ENCODE results near the gene SPI1.

SPI1 gene

DNA sequence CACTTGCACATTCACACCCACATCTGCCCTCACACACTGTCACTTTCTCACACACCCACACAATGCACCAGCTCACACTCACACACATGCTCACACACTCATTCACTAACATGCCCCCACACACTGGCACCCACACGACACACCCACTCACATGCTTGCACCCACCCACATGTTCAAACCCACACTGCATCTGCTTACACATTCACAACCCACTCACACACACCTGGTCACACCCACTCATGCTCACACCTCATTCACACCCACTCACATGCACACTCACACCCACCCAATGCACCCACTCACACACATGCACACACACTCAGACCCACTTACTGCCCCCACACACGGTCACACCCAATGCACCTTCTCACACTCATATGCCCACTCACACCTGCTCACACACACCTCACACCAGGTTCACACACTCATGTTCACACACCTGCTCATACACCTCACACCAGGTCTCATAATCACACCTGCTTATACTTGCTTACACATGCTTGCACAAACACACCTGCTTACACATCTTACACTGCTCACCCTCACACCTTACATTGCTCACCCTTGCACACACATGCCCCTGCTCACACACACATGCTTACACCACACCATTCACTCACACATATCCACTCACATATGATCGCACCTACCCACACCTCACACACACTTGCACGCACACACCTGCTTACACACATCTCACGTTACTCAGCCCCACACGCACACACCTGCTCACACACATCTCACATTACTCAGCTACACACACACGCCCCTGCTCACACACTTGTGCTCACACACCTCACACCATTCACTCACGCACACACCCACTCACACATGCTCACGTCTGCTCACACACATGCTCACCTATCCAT lies 22.0 kb downstream of the SPI1 start:
- DNase-seq, result no peak

DNA sequence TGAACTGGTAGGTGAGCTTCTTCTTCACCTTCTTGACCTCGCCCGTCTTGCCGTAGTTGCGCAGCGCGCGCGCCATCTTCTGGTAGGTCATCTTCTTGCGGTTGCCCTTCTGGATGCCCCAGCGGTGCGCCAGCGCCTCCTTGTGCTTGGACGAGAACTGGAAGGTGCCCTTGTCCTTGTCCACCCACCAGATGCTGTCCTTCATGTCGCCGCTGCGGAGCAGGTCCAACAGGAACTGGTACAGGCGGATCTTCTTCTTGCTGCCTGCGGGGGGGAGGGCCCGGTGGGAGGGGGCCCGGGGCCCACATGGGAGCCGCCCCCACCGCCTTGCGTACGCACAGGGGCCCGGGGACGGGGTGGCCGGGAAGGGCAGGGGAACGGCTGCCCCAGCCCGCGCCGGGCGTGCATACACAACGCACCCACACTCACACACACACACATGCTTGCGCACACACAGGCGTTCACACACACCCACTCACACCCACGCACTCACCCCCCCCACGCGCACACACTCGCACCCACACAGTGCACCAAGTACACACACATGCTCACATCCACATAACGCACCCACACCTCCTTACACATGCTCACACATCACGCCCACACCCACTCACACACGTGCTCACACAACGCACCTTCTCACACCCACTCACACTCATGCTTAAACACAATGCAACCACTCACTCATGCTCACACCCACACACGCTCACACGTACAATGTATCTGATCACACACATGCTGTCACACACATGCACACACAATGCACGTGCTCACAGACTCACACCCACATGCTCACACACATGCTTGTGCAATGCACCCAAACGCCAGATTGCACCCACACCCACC lies 22.8 kb downstream of the SPI1 start:
- DNase-seq, result no peak

DNA sequence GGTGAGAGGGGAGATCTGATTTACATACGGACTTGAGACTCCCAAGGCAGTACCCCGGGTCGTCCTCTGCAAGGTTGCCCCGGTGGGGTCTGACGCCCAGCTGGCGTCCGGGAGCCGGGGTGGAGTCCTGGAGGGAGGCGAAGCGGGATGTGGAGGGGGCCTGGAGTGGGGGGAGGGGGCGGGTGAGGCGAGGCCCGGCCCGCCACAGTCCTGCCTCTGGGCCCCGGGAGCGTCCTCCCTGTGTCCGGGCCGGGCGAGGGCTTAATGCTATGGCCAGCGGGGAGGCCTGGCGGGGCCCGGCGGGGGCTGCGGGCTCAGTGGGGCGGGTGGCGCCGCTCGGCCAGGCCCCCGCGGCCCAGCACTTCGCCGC lies 23.4 kb downstream of the SPI1 start:
- no peak for DNase-seq

DNA sequence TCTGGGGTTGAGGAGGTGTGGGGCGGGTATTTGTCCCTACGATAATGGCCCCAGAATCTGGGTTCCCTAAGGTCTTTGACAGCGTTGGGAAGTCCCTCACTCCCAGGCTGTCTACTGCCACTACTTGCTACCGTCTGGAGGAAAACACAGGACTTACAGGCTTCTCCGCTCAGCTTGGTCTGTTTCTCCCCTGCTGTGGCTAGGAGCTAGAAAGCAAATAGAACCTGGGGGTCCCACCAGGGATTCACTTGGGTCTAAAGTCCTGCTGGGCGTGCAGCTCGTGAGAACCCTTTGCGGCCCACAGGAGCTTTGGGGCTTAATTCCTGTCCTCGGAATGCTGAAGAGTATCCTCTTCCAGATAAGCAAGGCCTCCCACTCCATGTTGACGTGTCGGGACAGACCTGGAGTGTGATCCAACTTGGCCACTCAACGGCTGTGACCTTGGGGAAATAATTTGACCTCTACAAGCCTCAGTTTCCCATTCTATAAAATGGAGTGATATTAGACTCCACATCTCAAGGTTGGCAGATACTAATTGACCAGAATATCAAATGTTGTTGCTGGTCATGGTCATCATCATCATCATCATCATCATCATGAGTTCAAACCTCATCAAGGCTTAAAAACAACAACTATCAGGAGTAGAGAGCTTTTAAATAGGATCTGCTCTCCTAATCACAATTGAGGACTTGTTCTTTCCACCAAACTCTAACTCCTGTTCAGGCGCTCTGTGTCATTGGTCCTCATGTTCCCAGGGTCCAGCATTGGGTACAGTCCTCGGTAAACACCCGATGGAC lies 24.2 kb downstream of the SPI1 start:
- no peak for DNase-seq

DNA sequence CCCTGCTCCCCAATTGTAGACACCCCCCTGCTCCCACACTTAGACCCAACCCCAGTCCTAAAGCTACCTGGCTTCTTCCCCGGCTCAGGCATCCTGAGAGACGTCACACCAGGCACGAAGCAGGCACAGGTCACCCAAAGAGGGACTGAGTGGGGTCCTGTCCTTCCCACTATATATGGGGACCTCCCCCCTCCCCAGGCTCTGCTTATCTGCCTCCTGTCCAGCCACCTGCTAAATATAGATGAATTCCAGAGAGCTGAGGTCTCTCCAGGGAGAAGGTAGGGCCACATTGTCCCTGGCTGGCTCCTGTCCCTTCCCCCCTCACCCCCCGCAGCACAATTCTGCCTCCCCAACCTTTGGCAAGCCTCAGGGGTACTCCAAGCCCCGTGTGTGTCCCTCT lies 25.8 kb downstream of the SPI1 start, which contains the start of gene MYBPC3:
Gene MYBPC3 (minus strand): TSS at position 147 of the 400 bp plus-strand sequence. CDS start 55 bp downstream, at position 92.
- DNase-seq, result no peak

DNA sequence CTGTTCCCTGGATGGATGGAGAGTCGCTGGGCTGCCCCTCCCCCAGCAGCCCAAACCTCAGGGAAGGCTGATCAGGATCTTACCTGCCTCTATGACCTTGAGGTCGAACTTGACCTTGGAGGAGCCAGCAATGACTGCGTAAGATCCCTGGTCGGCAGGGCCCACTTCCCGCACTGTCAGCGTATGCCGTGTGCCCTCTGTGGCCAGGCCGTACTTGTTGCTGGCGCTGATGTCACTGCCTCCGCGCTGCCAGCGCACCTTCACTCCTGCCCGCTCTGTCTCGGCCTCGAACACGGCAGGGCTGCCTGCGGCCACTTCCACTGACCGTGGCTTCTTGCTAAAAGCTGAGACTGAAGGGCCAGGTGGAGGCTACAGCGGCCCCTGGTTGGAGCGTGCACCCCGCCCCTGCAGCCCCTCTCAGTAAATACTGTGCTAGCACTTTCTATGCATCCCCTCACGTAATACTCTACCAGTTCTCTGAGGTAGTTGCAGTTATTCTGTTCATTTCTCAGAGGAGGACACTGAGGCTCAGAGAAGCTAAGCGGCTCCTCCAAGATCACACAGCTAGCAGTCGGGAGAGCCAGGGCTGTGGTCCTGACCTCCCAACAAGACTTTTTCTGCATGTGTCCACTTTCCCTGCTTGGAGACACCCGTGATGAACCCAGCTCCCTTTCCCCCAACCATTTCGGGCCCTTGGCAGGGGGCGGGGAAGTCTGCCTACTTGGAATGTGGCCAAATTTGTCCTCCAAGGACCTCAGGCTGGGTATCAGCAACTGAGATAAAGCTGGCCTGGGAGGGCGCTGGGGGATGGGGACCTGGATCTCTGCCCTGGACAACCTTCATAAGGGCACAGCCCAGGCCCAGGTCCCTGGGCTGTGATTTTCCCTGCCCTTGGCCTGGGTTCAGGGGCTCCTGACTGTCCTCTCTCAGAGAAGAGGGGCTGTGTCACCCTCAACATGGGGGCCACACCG lies 26.9 kb downstream of the SPI1 start:
- no peak for DNase-seq

DNA sequence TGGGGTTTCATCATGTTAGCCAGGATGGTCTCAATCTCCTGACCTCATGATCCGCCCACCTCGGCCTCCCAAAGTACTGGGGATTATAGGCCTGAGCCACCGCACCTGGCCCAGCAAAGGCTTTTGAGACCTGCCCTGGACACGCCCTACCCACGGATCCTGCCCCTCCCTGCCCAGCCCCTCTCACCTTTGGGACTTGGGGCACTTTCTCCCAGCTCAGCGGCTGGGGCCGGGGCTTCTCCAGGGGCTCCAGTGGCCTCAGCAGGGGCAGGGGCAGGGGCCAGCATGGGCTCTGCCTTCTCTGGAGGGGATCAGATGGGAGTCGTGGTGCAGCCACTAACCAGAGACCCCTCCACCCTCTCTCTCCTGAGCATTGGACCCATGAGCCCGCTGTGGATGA lies 28.0 kb downstream of the SPI1 start:
- no peak for DNase-seq

DNA sequence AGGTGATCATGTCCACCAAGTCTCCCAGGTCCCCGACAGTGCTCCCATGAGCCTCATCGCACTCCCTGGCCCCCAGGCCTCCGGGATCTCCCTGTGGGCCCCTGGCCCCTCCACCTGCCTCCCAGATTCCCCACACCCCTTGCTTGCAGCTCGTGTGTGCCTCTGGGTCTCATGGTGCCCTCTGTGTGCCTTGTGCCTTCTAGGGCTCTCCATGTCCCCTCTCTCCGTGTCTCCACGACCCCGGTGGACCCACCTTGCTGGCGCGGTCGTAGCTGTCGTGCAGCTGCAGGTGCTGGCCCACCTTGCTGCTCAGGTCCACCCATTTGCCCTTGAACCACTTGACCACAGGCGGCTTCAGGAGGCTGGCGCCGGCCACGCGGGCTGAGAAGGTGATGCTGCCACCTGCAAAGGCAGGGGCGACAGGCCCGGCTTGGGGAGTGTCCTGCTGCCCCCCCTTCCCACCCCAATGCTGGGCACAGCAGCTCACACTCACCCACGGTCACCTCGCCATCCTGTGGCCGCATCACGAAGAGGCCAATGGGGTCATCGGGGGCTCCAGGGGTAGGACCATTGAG lies 28.7 kb downstream of the SPI1 start:
- DNase-seq, result no peak

DNA sequence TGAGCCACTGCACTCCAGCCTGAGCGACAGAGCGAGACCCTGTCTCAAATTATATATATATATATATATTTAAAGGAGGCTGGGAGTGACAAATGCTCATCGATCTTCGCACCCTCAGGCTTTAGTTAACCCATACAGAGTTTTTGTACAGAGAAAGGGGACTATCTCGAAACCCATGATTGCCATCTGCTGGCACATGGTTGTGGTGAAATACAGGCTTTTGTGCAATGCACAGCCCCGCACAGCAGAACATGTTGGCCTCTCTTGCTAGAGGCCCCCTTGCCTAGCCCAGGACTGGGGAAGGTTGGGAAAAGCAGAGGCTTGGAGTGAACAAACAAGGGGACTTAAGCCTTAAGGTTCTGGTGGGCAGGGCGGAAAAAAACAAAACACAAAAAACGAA lies 29.5 kb downstream of the SPI1 start:
- no peak for DNase-seq

DNA sequence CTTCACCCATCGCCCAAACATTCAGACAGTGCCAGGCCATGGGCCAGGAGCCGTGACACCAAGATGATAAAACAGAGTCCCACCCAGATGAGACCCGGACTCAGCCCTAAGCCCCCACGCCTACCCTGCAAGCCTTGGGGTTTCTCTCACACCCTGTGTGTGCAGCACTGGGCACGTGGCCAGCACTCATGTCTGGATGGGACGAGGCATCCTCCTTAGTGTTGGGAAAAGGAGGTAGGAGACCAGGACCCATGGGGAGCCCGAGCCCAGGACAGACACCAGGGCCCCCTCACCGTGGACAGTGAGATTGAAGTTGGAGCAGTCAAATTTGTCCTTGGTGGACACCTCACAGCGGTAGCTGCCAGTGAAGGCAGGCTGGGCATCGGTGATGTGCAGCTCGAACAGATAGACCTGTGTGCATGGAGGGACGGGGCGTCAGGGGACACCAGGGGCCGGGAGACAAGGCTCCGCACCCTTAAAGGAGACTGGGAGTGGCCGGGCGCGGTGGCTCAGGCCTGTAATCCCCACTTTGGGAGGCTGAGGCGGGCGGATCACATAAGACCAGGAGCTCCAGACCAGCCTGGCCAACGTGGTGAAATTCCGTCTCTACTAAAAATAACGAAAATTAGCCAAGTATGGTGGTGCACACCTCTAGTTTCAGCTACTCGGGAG lies 30.1 kb downstream of the SPI1 start:
- no peak for DNase-seq

DNA sequence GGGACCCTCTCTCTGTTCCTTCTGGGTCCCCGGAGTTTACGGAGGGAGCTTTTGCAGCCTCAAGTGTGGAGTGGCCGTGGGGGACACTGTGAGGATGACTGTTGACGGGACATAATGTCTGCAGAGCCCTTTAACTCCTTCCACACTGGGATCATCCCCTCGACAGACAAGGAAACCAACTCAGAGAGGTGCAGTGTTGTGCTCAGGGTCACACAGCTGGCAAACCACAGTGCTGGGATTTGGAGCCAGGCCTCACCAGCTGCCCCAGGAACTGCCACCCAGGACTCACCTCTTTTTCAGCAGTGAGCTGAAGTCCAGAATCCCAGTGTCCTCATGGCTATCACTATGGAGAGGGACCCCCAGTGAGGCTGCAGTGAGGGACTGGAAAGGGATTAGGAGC lies 31.2 kb downstream of the SPI1 start:
- no peak for DNase-seq

DNA sequence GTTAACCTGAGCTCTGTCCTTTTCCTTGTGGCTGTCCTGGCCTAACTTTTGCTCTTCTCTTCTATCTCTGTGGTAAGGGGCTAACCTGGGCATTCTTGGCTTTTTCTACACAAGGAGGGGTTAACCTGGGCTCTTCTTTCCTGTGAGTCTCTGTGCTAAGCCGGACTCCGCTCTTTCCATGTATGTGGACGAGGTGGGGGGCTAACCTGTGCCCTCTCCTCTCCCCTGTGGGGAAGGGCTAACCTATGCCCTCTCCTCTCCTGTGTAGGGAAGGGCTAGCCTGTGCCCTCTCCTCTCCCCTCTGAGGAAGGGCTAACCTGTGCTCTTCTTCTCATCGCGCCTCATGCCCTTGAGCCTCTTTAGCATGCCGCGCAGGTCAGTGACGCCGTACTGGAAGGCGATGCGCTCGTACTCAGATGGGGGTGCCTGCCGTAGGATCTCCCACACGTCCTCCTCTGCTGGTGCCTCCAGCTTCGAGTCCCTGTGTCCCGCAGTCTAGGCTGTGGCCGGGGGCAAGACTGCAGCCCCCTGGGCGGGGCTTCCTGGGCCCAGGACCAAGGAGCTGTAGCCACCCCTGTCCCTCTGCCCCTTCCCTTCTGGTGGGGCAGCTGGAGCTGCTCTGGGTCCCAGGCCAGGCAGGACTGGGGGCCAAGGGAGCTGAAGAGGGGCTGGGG lies 32.3 kb downstream of the SPI1 start:
- DNase-seq, result no peak

DNA sequence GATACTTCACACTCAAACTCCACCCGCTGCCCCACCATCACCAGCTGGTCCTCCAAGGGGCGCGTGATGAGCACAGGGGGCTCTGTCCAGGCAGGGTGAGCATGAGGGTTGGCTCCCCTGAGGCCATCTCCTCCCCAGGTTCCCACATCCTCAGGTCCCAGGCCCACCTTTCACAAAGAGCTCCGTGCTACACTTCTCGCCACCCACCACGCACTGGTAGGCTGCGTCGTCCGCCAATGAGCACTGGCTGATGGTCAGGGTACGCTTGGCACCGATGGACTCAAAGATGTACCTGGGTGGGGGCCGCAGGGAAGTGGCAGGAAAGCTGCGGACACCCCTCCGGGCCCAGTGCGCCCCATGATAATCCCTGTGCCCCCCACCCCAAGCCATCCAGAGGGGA lies 35.5 kb downstream of the SPI1 start:
- DNase-seq, result no peak

DNA sequence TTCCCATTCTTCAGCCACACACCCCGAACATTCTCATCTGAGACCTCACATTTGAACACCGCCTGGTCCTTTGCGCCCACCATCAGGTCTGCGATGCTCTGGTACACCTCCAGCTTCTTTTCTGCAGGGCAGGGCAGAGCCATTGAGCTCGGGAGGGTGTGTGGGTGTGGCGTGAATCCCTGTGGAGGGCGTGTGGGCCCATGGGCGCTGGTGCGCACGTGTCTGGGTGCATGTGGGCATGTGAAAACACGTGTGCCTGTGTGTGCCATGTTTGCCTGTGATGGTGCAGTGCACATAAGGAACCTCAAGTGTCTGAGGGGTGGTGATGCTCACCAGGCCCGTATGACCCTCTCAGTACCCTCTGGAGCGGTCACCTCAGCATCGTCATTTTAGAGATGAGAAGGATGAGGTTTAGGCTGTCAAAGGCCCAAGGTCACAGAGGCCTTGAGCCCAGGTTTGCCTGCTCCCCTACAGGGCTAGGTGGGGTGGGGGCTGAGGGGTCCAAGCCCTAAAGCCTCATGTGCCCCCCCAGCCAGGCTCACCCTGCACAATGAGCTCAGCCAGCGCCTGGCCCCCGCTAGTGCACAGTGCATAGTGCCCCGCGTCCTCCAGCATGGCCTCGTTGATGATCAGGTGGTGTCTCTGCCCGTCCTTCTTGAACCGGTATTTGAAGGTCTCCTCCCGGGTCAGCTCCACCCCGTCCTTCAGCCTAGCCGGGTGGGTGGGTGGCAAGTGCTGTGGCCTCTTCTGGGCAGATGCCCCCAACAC lies 36.1 kb downstream of the SPI1 start:
- no peak for DNase-seq

DNA sequence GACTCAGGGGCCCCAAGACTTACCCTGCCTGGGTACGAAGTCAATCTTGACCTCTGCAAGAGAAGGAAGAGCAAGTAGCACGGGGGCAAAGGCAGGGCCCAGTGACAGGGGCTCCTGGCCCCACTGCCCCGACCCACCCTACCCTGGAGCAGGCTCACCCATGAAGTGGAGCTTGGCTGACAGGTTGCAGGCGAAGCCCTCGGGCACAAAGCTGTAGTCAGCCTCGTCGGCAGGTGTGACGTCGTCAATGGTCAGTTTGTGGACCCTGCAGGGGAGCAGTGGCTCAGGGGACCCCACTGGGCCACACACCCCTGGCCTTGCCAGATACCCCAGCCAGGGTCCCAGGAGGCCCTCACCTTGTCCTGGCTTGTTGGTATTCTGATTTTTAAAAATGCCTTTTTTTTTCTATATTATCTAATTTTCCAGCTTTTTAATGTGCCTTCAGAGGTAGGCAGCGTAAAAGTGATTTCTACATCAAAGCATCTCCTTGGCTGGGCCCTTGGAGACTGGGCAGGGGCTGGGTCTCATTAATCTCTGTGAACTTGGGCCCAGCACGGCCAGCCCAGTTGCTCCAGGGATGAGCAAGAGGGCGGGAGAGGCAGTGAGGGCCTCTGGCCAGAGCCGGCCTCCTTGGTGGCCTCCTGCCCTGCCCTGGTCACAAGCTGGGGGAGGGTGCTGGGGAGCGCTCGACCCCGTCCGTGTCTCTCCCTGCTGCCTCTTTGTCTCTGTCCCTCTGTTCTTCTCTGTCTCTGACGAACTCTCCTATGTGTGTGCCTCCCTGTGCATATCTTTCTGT lies 37.2 kb downstream of the SPI1 start:
- no peak for DNase-seq

DNA sequence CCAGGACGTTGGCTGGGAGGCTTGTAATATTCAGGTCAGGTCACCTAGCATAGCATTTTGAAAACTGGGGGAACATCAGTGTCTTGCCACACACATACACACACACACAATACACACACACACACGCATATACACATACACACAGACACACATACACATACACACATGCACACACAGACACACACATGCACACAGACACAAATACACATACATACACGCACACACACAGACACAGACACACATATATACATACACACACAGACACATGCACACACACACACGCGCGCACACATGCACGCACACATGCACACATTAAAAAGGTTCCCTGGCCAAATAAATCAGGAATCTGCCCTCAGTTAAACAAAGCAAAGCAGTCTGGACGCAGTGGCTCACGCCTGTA lies 38.3 kb downstream of the SPI1 start:
- no peak for DNase-seq

DNA sequence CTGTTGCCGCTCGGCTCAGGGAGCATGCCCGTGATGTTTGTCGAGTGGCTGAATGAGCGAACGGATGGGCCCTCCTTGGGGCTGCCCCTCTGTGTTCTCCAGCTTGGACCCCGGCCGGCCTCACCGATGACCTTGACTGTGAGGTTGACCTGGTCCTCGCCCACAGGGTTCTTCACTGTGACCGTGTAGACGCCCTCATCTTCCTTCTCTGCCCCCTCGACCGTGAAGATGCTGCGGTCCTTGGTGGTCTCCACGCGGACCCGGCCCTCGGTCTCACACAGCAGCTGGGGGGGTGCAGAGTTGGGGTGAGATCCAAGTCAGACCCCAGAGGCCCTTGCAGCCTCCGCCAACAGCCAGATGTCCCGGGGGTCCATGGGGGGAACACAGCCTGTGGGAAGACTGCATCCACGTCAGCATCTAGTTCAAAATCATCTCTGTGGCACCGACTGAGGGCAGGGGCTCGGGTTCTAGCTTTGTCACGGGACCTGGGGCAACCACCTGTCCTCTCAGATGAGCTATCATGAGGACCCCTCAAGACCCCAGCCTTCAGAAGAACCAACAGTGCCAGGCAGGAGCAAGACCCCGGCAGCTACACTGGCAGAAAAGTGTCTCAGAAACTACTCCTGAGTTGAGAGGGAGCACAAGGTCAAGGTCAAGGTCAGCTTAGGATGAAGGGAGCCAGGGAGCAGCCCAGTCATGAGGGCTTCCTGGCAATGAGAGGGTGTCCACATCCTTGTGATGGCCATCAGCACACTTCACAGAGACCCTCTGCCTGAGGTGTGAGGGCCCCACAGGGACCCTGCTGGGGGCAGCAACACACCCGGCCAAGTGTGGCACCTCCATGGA lies 39.7 kb downstream of the SPI1 start:
- DNase-seq, result no peak
